HEK293 (cell line): Measurements from ENCODE around the gene RFC1.

Experiments
- CTCF ChIA-PET: fragments of 350-600 bp; formaldehyde crosslinking; extraction: SDS; loops from one replicate; lab custom pipeline; 2021; ENCODE audit warnings: antibody characterized with exemption; lab: Yijun Ruan, JAX
- POLR2A ChIA-PET: fragments of 300-600 bp; formaldehyde crosslinking; extraction: SDS; loops from one replicate; lab custom pipeline; 2020; ENCODE audit warnings: antibody characterized with exemption, inconsistent platforms; lab: Yijun Ruan, JAX
- H3K27ac ChIP-seq: fragments of 200-500 bp; sonication (Bioruptor generic); 2 replicates; pipeline ENCODE4 v1.5.1; 2014; ENCODE audit warnings: low read depth, low read length, control low read depth, inconsistent platforms; ENCODE audit errors: extremely low read depth
- H3K36me3 ChIP-seq, 2 experiments: fragments of 200-500 bp in 1 of 2; sonication (Bioruptor generic) in 1 of 2; 1 replicate in 1 of 2; 2 replicates in 1 of 2; pipeline ENCODE4 v1.5.1; 2014 to 2017; ENCODE audit warnings: inconsistent platforms in 2 of 2, low read length in 2 of 2; ENCODE audit not compliant: control insufficient read depth in 2 of 2, insufficient read depth in 1 of 2
- H3K4me1 ChIP-seq: fragments of 200-500 bp; sonication (Bioruptor generic); 2 replicates; pipeline ENCODE4 v1.5.1; 2014; ENCODE audit warnings: mild to moderate bottlenecking, low read length, inconsistent platforms; ENCODE audit not compliant: control insufficient read depth, insufficient read depth
- H3K4me3 ChIP-seq: 2 replicates; pipeline ENCODE4 v1.5.1; 2011; ENCODE audit warnings: low read depth, mild to moderate bottlenecking, control low read depth, low read length, moderate library complexity
- H3K9me3 ChIP-seq: fragments of 200-500 bp; sonication (Bioruptor generic); 2 replicates; pipeline ENCODE4 v1.5.1; 2014; ENCODE audit warnings: low read depth, low read length, inconsistent platforms; ENCODE audit not compliant: control insufficient read depth, insufficient read depth
- GLIS2 ChIP-seq: fragments of 450-650 bp; formaldehyde crosslinking; IDR thresholded peaks from 2 replicates; pipeline ENCODE4 v1.5.1; 2016; ENCODE audit warnings: missing biosample characterization, missing genetic modification characterization
- KLF1 ChIP-seq: fragments of 450-650 bp; formaldehyde crosslinking; IDR thresholded peaks from 2 replicates; pipeline ENCODE4 v1.5.1; 2016; ENCODE audit warnings: missing biosample characterization, missing genetic modification characterization
- KLF10 ChIP-seq: fragments of 450-650 bp; IDR thresholded peaks from 2 replicates; pipeline ENCODE4 v1.5.1; 2018; ENCODE audit warnings: missing biosample characterization, mild to moderate bottlenecking, missing genetic modification characterization
- KLF7 ChIP-seq: fragments of 450-650 bp; formaldehyde crosslinking; IDR thresholded peaks from 2 replicates; pipeline ENCODE4 v1.5.1; 2016; ENCODE audit warnings: missing biosample characterization, missing genetic modification characterization, borderline replicate concordance
- OVOL3 ChIP-seq: fragments of 450-650 bp; formaldehyde crosslinking; IDR thresholded peaks from 2 replicates; pipeline ENCODE4 v1.5.1; 2016; ENCODE audit warnings: missing biosample characterization, missing genetic modification characterization
- ZBTB17 ChIP-seq: fragments of 450-650 bp; formaldehyde crosslinking; IDR thresholded peaks from 2 replicates; pipeline ENCODE4 v1.5.1; 2016; ENCODE audit warnings: missing biosample characterization, missing genetic modification characterization
- ZNF10 ChIP-seq: fragments of 450-650 bp; formaldehyde crosslinking; IDR thresholded peaks from 2 replicates; pipeline ENCODE4 v1.5.1; 2017; ENCODE audit warnings: missing biosample characterization, missing genetic modification characterization
- ZNF146 ChIP-seq: fragments of 450-650 bp; formaldehyde crosslinking; IDR thresholded peaks from 2 replicates; pipeline ENCODE4 v1.5.1; 2016; ENCODE audit warnings: missing biosample characterization, missing genetic modification characterization
- ZNF16 ChIP-seq: fragments of 450-650 bp; formaldehyde crosslinking; IDR thresholded peaks from 2 replicates; pipeline ENCODE4 v1.5.1; 2016; ENCODE audit warnings: low read depth, missing biosample characterization, missing genetic modification characterization
- ZNF184 ChIP-seq: fragments of 450-650 bp; IDR thresholded peaks from 2 replicates; pipeline ENCODE4 v1.5.1; 2018; ENCODE audit warnings: missing biosample characterization, mild to moderate bottlenecking, missing genetic modification characterization
- ZNF239 ChIP-seq: fragments of 450-650 bp; formaldehyde crosslinking; IDR thresholded peaks from 2 replicates; pipeline ENCODE4 v1.5.1; 2016; ENCODE audit warnings: missing biosample characterization, missing genetic modification characterization
- ZNF292 ChIP-seq: fragments of 450-650 bp; formaldehyde crosslinking; IDR thresholded peaks from 2 replicates; pipeline ENCODE4 v1.5.1; 2016; ENCODE audit warnings: low read depth, missing biosample characterization, missing genetic modification characterization, borderline replicate concordance
- ZNF335 ChIP-seq: fragments of 450-650 bp; formaldehyde crosslinking; conservative IDR thresholded peaks from 2 replicates; pipeline ENCODE4 v1.5.1; 2016; ENCODE audit warnings: missing biosample characterization, missing genetic modification characterization
- ZNF488 ChIP-seq: fragments of 450-650 bp; formaldehyde crosslinking; IDR thresholded peaks from 2 replicates; pipeline ENCODE4 v1.5.1; 2016; ENCODE audit warnings: missing biosample characterization, missing genetic modification characterization
- ZNF529 ChIP-seq: fragments of 450-650 bp; formaldehyde crosslinking; IDR thresholded peaks from 2 replicates; pipeline ENCODE4 v1.5.1; 2017; ENCODE audit warnings: missing genetic modification characterization, missing biosample characterization; ENCODE audit not compliant: insufficient replicate concordance
- ZNF548 ChIP-seq: fragments of 450-650 bp; formaldehyde crosslinking; IDR thresholded peaks from 2 replicates; pipeline ENCODE4 v1.5.1; 2016; ENCODE audit warnings: missing biosample characterization, missing genetic modification characterization
- ZNF555 ChIP-seq: fragments of 450-650 bp; formaldehyde crosslinking; conservative IDR thresholded peaks from 2 replicates; pipeline ENCODE4 v1.5.1; 2017; ENCODE audit warnings: missing biosample characterization, mild to moderate bottlenecking, missing genetic modification characterization, inconsistent platforms
- ZNF585B ChIP-seq: fragments of 450-650 bp; formaldehyde crosslinking; IDR thresholded peaks from 2 replicates; pipeline ENCODE4 v1.5.1; 2016; ENCODE audit warnings: missing biosample characterization, missing genetic modification characterization
- ZNF626 ChIP-seq: fragments of 450-650 bp; sonication (Bioruptor Pico); formaldehyde crosslinking; IDR thresholded peaks from 2 replicates; pipeline ENCODE4 v1.5.1; 2018; ENCODE audit warnings: missing biosample characterization, missing genetic modification characterization, inconsistent platforms
- ZNF660 ChIP-seq: fragments of 450-650 bp; IDR thresholded peaks from 2 replicates; pipeline ENCODE4 v1.5.1; 2018; ENCODE audit warnings: missing biosample characterization, mild to moderate bottlenecking, missing genetic modification characterization
- ZNF768 ChIP-seq: fragments of 450-650 bp; formaldehyde crosslinking; IDR thresholded peaks from 2 replicates; pipeline ENCODE4 v1.5.1; 2018; ENCODE audit warnings: missing biosample characterization, mild to moderate bottlenecking, missing genetic modification characterization
- ZNF777 ChIP-seq: fragments of 450-650 bp; formaldehyde crosslinking; IDR thresholded peaks from 2 replicates; pipeline ENCODE4 v1.5.1; 2017; ENCODE audit warnings: missing biosample characterization, missing genetic modification characterization, borderline replicate concordance
- TF ChIP-seq, protein P1 (sequence below): fragments of 450-650 bp; formaldehyde crosslinking; IDR thresholded peaks from 2 replicates; pipeline ENCODE4 v1.5.1; 2017; ENCODE audit warnings: missing biosample characterization, mild to moderate bottlenecking, missing genetic modification characterization, moderate library complexity
- TF ChIP-seq, protein P2 (sequence below): fragments of 450-650 bp; formaldehyde crosslinking; IDR thresholded peaks from 2 replicates; pipeline ENCODE4 v1.5.1; 2016; ENCODE audit warnings: missing biosample characterization, missing genetic modification characterization

The RFC1 gene

DNA sequence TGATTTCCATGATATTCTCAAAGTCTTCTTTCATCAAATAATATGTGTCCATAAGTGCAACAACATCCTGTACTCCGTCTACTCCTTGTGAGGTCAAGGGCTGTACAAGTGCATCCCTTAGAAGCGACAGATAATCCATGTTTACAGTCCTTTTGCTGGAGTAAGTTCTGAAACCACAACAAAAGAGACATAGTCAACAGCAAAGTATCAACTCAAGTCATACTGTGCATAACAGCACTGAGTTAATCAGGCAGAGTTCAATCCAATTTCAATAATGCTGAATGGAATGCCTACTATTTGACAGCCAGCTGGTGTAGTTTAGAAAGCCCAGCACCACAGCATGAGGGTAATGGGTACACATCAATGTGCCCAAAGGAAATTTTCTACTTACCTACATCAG, 74.5 kb downstream of the RFC1 start:
- TF ChIP-seq ZNF768 (tag by site-specific recombination): no peak
- TF ChIP-seq GLIS2 (tag by site-specific recombination): no peak
- no peak for TF ChIP-seq ZNF292 (tag by site-specific recombination)
- TF ChIP-seq ZNF239 (tag by site-specific recombination): no peak
- TF ChIP-seq, protein P1, sequence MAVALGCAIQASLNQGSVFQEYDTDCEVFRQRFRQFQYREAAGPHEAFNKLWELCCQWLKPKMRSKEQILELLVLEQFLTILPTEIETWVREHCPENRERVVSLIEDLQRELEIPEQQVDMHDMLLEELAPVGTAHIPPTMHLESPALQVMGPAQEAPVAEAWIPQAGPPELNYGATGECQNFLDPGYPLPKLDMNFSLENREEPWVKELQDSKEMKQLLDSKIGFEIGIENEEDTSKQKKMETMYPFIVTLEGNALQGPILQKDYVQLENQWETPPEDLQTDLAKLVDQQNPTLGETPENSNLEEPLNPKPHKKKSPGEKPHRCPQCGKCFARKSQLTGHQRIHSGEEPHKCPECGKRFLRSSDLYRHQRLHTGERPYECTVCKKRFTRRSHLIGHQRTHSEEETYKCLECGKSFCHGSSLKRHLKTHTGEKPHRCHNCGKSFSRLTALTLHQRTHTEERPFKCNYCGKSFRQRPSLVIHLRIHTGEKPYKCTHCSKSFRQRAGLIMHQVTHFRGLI (tag by site-specific recombination): no peak
- TF ChIP-seq ZNF660 (tag by site-specific recombination): no peak
- TF ChIP-seq ZNF10 (tag by site-specific recombination): no peak
- TF ChIP-seq ZNF555: no peak
- POLR2A ChIA-PET: no interaction called here
- Histone ChIP-seq H3K4me3 (no peak overlapping the region), H3K4me1 (no peaks in the 10 kb centered on the region), H3K9me3 (no peaks in the 10 kb centered on the region), H3K27ac (no peak overlapping the region), H3K36me3 (peaks cover 13 to 86% of the 10 kb centered on the region in 2 experiments)
- CTCF ChIA-PET: no interaction called here

- POLR2A ChIA-PET: no interaction called here
- CTCF ChIA-PET: no interaction called here
- Histone ChIP-seq H3K9me3 (no peaks in the 10 kb centered on the region), H3K27ac (no peak overlapping the region), H3K4me3 (no peak overlapping the region), H3K4me1 (no peaks in the 10 kb centered on the region), H3K36me3 (peaks cover 9 to 71% of the 10 kb centered on the region in 2 experiments)
- no peak for TF ChIP-seq ZNF184 (tag by site-specific recombination)
- TF ChIP-seq ZNF548: no peak
- no peak for TF ChIP-seq KLF1
- TF ChIP-seq ZNF335 (tag by site-specific recombination): no peak
- no peak for TF ChIP-seq OVOL3
- no peak for TF ChIP-seq ZNF777 (tag by site-specific recombination)
- TF ChIP-seq KLF10: no peak
- TF ChIP-seq, protein P2, sequence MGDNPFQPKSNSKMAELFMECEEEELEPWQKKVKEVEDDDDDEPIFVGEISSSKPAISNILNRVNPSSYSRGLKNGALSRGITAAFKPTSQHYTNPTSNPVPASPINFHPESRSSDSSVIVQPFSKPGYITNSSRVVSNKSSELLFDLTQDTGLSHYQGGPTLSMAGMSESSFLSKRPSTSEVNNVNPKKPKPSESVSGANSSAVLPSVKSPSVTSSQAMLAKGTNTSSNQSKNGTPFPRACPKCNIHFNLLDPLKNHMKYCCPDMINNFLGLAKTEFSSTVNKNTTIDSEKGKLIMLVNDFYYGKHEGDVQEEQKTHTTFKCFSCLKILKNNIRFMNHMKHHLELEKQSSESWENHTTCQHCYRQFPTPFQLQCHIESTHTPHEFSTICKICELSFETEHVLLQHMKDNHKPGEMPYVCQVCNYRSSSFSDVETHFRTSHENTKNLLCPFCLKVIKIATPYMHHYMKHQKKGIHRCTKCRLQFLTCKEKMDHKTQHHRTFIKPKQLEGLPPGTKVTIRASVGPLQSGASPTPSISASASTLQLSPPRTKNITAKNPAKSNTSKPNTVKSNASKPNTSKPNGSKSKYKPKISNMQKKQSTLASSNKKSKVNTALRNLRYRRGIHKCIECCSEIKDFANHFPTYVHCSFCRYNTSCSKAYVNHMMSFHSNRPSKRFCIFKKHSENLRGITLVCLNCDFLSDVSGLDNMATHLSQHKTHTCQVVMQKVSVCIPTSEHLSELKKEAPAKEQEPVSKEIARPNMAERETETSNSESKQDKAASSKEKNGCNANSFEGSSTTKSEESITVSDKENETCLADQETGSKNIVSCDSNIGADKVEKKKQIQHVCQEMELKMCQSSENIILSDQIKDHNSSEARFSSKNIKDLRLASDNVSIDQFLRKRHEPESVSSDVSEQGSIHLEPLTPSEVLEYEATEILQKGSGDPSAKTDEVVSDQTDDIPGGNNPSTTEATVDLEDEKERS (tag by site-specific recombination): no peak
- no peak for TF ChIP-seq ZNF146
- TF ChIP-seq ZNF585B: no peak
- TF ChIP-seq ZNF529 (tag by site-specific recombination): no peak
- TF ChIP-seq KLF7 (tag by site-specific recombination): no peak
- TF ChIP-seq ZNF626: no peak
- TF ChIP-seq ZBTB17 (tag by site-specific recombination): no peak
- TF ChIP-seq ZNF488: no peak
- TF ChIP-seq ZNF16 (tag by site-specific recombination): no peak
Measured at GRCh38 chr4:39287223-39287622, 78.9 kb downstream of the RFC1 start.
